ENCODE results near the gene HSPE1. TPM values are rescaled to one million over a fixed set of nuclear protein-coding genes. Genes with fewer than 3 reads are reported as not detected.

Gene HSPE1
- total RNA-seq, 1 donor from 2014 or later: 96.4 TPM

DNA sequence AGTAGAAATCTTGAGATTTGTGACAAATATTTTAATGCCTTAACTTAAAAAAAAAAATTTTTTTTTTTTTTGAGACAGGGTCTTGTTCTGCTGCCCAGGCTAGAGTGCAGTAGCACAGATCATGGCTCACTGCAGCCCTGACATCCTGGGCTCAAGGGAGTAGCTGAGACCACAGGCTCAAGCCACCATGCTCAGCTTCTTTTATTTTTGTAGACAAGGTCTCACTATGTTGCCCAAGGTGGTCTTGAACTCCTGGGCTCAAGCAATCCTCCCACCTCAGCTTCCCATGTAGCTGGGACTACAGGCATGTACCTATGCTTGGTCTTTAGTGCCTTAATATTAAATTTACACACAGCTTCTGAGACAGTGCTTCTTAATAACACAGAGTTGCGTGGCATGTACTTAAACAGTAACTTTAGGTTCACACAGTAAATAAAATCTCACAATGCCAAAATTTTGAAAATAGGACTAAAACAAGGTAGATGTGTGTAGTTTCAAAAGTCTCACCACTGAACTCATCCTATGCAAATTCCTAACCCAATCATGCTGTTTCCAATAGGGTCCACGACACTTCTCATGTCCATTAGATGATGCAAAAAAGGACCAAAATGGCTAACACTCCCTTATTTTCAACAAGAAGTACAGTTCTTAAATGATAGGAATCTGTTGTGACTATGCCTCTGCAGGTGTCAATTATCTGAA is 4.6 kb upstream of the HSPE1 start:
- DNase-seq (ENCODE audit: low spot score in 2 of 2, unreplicated experiment in 2 of 2): no peak
- no peak overlapping the region for H3K4me3 Mint-ChIP-seq
- H3K27me3 Mint-ChIP-seq (ENCODE audit: low read depth): no peaks in the 10 kb centered on the region
- H3K27ac Mint-ChIP-seq: no peak overlapping the region
- TF ChIP-seq, protein P1, sequence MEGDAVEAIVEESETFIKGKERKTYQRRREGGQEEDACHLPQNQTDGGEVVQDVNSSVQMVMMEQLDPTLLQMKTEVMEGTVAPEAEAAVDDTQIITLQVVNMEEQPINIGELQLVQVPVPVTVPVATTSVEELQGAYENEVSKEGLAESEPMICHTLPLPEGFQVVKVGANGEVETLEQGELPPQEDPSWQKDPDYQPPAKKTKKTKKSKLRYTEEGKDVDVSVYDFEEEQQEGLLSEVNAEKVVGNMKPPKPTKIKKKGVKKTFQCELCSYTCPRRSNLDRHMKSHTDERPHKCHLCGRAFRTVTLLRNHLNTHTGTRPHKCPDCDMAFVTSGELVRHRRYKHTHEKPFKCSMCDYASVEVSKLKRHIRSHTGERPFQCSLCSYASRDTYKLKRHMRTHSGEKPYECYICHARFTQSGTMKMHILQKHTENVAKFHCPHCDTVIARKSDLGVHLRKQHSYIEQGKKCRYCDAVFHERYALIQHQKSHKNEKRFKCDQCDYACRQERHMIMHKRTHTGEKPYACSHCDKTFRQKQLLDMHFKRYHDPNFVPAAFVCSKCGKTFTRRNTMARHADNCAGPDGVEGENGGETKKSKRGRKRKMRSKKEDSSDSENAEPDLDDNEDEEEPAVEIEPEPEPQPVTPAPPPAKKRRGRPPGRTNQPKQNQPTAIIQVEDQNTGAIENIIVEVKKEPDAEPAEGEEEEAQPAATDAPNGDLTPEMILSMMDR (IDR thresholded peaks at IDR 0.05; ENCODE audit: unreplicated experiment): no peak
- peaks cover 35% of the 10 kb centered on the region for H3K36me3 Mint-ChIP-seq
- H3K9me3 Mint-ChIP-seq: no peaks in the 10 kb centered on the region
- H3K4me1 Mint-ChIP-seq: peaks cover 30% of the 10 kb centered on the region

DNA sequence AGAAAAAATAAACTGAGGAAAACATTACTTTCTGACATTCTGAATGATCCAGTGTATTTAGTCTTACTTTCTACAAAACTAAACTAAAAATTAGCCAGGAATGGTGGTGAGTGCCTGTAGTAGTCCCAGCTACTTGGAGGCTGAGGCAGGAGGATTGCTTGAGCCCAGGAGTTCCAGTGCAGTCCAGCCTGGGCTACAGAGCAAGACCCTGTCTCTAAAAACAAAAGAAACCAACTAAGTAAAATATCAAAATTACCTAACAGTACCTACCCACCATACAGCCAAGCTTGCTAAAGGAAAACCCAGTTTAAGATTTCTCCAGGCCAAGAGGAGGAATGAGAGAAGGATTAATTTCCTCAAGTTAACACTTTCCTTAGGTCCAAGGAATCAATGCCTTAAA is 3.5 kb upstream of the HSPE1 start:
- peaks cover 37% of the 10 kb centered on the region for H3K4me1 Mint-ChIP-seq
- peaks cover 31% of the 10 kb centered on the region for H3K36me3 Mint-ChIP-seq
- H3K27me3 Mint-ChIP-seq (ENCODE audit: low read depth): no peaks in the 10 kb centered on the region
- peak overlapping the region; percentile 95 for H3K27ac Mint-ChIP-seq
- TF ChIP-seq, protein P1 (IDR thresholded peaks at IDR 0.05; ENCODE audit: unreplicated experiment): no peak
- H3K9me3 Mint-ChIP-seq: no peaks in the 10 kb centered on the region
- peak overlapping the region; percentile 95 for H3K4me3 Mint-ChIP-seq
- no peak for DNase-seq (ENCODE audit: low spot score in 2 of 2, unreplicated experiment in 2 of 2)

DNA sequence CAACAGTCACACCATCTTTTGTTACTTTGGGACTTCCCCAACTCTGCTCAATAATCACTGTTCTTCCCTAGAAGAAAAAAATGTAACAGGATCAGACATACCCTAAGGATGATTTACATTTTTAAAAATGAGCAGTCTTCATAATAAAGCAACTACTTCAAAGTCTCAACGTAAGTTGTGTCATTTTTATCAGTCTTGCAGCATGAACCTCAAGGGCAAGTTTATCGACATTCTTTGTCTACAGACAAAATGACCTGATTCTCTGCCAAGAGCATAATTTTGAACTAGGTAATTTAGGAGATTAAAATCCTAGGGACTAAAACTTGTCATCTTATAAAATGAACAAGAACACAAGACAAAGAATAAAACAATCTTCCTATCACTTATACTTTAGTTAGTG is 2.9 kb upstream of the HSPE1 start:
- Mint-ChIP-seq H3K36me3 (peaks cover 32% of the 10 kb centered on the region), H3K27ac (peak overlapping the region; percentile 95), H3K4me1 (peaks cover 43% of the 10 kb centered on the region), H3K4me3 (peak overlapping the region; percentile 95), H3K27me3 (ENCODE audit: low read depth) (no peaks in the 10 kb centered on the region), H3K9me3 (no peaks in the 10 kb centered on the region)
- DNase-seq (ENCODE audit: low spot score in 2 of 2, unreplicated experiment in 2 of 2): no peak
- TF ChIP-seq, protein P1 (IDR thresholded peaks at IDR 0.05; ENCODE audit: unreplicated experiment): no peak

DNA sequence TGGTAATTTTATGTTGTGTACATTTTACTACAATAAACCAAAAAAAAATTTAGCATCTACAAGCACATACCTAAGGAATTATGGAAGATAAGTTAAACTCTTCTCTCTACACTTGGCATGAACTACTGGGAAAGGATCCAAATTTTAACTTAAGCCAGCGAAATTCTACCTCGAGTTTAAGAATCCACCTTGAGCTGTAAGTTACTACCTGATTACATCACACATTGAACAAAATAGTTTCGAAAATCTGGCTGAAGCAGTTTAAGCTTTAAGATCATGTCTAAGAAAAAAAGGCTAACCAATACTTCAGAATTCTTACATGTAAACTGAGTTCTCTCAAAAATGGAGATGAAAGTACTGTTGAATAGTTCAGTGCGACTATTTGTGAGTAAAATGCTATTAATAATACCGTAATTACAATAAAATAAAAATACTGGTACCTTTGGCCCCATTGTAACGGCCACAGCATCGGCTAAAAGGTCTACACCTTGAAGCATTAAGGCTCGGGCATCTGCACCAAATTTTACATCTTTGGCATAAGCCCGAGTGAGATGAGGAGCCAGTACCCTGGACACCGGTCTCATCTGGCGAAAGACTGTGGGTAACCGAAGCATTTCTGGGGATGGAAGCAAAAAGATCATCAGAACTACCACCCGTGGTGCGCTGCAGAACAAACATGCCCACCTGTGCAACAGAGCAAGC is 1.8 kb upstream of the HSPE1 start:
- Mint-ChIP-seq H3K36me3 (peaks cover 27% of the 10 kb centered on the region), H3K4me3 (peak overlapping the region; percentile 95), H3K4me1 (peaks cover 47% of the 10 kb centered on the region), H3K27ac (peak overlapping the region; percentile 95), H3K9me3 (no peaks in the 10 kb centered on the region), H3K27me3 (ENCODE audit: low read depth) (no peaks in the 10 kb centered on the region)
- DNase-seq (ENCODE audit: low spot score in 2 of 2, unreplicated experiment in 2 of 2): no peak
- TF ChIP-seq, protein P1 (IDR thresholded peaks at IDR 0.05; ENCODE audit: unreplicated experiment): no peak

DNA sequence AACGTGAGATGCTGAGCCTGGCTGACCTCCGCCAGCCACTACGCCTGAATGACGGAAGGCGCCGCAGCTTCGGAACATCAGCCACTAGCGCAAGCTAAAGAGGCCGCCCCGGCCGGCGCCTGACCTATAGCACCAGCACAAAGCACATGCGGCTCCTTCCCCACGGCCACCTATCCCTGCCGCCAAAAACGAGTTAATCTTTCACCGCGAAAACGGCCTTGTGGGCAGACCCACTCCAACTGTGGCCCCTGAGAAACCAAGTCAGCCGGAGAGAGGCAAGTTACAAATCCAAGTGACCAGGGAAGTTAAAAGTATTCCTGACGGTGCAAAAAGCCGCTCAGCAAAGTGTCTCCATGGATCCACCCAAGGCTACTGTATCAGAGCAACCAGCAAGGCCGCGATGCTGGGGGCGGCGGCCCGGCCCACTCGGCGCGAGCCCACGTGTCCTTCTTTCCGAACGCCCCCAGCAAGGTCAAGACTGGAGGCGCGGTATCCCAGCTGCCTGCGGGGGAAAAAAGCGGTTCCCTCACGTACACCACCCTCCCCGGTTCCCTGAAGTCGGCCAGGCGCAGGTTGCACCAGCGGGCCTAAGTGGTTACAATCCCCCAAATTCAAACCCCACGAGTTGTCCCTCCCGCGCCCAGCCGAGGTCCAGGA is 1.1 kb upstream of the HSPE1 start:
- peak overlapping the region; percentile 95 for H3K4me3 Mint-ChIP-seq
- peak; percentile 30 to 55 for DNase-seq (ENCODE audit: low spot score in 2 of 2, unreplicated experiment in 2 of 2)
- TF ChIP-seq, protein P1 (IDR thresholded peaks at IDR 0.05; ENCODE audit: unreplicated experiment): no peak
- peaks cover 47% of the 10 kb centered on the region for H3K4me1 Mint-ChIP-seq
- no peaks in the 10 kb centered on the region for H3K9me3 Mint-ChIP-seq
- peaks cover 27% of the 10 kb centered on the region for H3K36me3 Mint-ChIP-seq
- H3K27me3 Mint-ChIP-seq (ENCODE audit: low read depth): no peaks in the 10 kb centered on the region
- peak overlapping the region; percentile 95 for H3K27ac Mint-ChIP-seq
